GM12872 (cell line): ENCODE results near the gene CMTM4.

Experiments used
- TF ChIP-seq, protein P1 (sequence below): IDR thresholded peaks from 3 replicates; pipeline ENCODE4 v1.5.1; 2011; ENCODE audit warnings: low read depth, mild to moderate bottlenecking, low read length, moderate library complexity; ENCODE audit not compliant: insufficient read depth

Gene CMTM4

DNA sequence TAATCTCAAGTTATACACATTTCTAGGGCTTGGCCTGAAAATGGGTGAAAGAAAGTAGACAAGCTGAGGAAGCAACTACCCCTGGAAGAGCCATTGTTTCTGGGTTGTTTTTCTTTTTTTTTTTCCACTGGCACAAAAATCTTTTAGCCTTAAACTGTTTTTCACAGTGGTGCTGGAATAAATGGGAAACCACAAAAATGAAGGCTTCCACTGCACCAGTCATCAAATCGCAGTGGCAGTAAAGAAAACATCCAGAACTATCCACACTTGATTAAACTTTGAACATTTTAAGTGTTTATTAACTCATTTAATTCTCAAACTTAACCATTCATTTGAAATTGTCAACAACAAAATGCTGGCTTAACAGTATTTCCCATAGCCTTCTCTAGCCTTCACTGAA, 14.3 kb downstream of the CMTM4 start:
- TF ChIP-seq, protein P1, sequence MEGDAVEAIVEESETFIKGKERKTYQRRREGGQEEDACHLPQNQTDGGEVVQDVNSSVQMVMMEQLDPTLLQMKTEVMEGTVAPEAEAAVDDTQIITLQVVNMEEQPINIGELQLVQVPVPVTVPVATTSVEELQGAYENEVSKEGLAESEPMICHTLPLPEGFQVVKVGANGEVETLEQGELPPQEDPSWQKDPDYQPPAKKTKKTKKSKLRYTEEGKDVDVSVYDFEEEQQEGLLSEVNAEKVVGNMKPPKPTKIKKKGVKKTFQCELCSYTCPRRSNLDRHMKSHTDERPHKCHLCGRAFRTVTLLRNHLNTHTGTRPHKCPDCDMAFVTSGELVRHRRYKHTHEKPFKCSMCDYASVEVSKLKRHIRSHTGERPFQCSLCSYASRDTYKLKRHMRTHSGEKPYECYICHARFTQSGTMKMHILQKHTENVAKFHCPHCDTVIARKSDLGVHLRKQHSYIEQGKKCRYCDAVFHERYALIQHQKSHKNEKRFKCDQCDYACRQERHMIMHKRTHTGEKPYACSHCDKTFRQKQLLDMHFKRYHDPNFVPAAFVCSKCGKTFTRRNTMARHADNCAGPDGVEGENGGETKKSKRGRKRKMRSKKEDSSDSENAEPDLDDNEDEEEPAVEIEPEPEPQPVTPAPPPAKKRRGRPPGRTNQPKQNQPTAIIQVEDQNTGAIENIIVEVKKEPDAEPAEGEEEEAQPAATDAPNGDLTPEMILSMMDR = no peak

DNA sequence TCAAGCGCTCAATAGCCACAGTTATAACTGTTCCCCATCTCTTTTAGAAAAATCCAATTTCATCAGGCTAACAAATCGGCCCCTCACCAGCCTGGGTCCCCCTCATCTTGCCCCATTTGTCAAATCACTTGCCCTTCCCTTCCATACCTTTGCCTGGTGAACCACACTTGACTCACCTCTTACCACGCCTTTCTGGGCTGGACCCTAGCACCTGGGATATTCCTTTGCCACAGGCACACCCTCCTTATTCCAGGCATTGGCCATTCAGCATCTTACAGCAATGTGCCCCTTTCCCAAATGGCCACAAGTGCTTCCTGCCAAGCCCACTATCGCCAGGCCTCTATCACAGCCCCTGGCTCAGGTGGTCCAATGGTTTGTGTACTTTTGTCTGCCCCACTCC, 14.9 kb downstream of the CMTM4 start:
- TF ChIP-seq, protein P1 = no peak

DNA sequence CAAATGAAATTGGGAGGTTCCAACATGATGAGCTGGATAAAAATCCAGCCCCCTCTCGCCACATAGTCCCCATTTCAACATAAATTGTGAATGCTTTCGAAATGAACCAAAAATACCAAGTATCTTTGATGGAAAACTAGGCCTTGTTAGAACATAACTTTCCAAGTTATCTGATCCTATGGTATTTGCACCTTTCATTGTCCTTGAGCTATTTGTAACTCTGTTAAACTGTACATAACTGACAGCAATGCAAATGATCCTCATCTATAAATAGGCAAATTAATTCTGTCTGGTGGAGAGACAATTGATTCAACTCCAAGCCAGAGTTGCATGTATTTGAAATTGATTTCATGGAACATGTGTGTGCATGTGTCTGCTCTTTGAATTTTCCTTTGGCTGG, 18.2 kb downstream of the CMTM4 start:
- TF ChIP-seq, protein P1 = no peak

DNA sequence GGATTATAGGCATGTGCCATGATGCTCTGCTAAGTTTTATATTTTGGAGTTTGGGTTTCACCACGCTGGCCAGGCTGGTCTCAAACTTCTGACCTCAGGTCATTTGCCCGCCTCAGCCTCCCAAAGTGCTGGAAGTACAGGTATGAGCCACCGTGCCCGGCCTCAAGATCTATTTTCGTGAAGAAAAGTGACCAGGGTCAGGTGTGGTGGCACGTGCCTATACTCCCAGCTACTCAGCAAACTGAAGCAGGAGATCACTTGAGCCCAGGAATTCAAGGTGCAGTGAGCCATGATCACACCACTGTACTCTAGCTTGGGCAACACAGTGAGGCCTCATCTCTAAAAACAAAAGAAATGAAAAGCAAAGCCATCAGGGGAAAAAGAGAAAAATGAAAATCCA, 18.7 kb downstream of the CMTM4 start:
- TF ChIP-seq, protein P1 = no peak

DNA sequence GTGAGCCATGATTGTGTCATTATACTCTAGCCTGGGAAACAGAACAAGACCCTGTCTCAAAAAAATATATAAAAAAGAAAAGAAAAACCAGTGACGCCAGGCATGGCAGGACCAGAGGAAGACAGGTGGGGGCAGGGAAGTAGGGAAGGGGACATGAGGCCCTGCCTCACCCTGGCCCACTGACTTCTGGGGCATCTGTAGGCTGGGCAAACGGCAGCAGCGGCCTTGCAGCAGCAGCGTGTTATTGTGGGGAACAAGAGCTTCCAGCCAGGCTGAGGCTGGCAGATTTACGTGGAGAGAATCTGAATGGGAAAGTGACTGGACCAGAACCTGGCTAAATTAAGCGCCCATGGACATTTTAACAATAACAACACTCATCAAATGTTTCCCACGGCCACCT, 19.4 kb downstream of the CMTM4 start:
- TF ChIP-seq, protein P1 = no peak

DNA sequence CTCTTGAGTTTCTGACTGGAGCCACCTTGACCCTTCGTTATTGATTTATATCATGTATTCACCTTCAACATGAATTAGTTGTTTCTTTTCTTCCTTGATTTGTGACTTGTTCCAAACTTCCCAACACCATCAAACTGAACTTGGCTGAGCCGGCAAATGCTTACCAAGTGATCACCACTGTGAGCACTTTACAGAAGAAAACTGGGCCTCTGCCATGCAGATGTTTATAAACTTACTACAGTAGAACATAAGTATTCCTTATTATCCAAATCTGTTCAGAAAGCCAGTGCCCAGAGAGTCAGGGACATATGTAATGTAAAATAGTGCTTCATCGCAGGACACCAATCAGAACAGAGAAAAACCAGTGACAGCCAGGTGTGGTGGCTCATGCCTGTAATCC, 19.9 kb downstream of the CMTM4 start:
- TF ChIP-seq, protein P1 = no peak

DNA sequence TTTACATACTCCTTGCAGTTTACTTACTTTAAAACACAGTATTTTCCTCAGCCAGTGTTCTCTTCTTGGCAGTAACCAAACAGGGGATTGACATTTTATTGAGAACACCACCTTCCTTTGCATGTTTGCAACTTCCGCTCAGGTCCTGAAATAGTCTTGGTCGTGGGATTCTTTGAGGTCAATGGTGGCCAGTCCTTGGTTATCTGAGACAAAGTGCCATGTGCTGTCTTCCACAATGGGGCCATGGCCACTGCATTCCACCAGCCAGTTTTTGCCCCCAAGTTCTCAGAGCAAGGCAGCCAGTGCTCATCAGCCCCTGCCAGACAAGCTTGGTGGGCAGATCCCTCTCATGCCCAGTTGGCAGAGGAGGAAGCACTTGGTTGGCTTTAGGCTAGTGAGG, 22.9 kb downstream of the CMTM4 start:
- TF ChIP-seq, protein P1 = no peak
